Left ventricle myocardium superior (tissue), 1 donor: Measurements from ENCODE around the gene RBM23. TPM values are rescaled to one million over a fixed set of nuclear protein-coding genes. Genes with fewer than 3 reads are reported as not detected.
"Not testable (repeated sequence)": the region's sequence is repeated elsewhere in the genome, so short reads cannot be mapped to it uniquely, and the experiment has no call there.

Experiments
- ATAC-seq: fragments of 200-7000 bp; cut with Tn5 transposase; one replicate; pipeline ENCODE4 v1.9.1; 2020; ENCODE audit warnings: mild to moderate bottlenecking, moderate library complexity
- DNase-seq: peaks from one replicate; pipeline ENCODE4 v3.0.0-alpha.2; 2020
- intact Hi-C: fragments of 100-400 bp; cut with micrococcal nuclease; formaldehyde crosslinking; loops from one replicate; pipeline ENCODE4 v1.11.0; 2022
- long read RNA-seq: library from polyadenylated mRNA; unstranded; transcript quantifications from one replicate; pipeline ENCODE4 v2.0.0, GENCODE V29; 2021
- total RNA-seq: library from RNA; stranded (reverse); fragmentation: NEBNext Ultra II Directional; extraction: Animal tissue kit (Norgen Biotek cat#: 25700); gene quantifications from one replicate; pipeline ENCODE4 v1.2.1, GENCODE V29; 2021
- donor health status: DM: no; HTN: yes; CAD: no; lungs with severe emphysema.

RBM23 gene
- 52.5 TPM for total RNA-seq
- long read RNA-seq, full-length matches to known transcripts, result 27 of 33 reads
- long read RNA-seq, partial matches to known transcripts, result 1 of 33 reads
- long read RNA-seq, other reads (novel, unspliced or antisense), result 5 of 33 reads

GRCh38 chr14:22918804-22919600 lies at the start of gene RBM23:
Gene RBM23, minus strand, starts transcription at chr14:22919149.
- peak; percentile 100 for DNase-seq
- intact Hi-C loops, result no loop called here
- ATAC-seq, result peak; percentile 92

- intact Hi-C loops, result no loop called here
- no peak for DNase-seq
- no peak for ATAC-seq
Measured at GRCh38 chr14:22966783-22967269, 47.9 kb upstream of the RBM23 start.

GRCh38 chr14:22965916-22966782 lies 47.2 kb upstream of the RBM23 start:
- DNase-seq, intact Hi-C loops, ATAC-seq: not testable (repeated sequence)

DNA sequence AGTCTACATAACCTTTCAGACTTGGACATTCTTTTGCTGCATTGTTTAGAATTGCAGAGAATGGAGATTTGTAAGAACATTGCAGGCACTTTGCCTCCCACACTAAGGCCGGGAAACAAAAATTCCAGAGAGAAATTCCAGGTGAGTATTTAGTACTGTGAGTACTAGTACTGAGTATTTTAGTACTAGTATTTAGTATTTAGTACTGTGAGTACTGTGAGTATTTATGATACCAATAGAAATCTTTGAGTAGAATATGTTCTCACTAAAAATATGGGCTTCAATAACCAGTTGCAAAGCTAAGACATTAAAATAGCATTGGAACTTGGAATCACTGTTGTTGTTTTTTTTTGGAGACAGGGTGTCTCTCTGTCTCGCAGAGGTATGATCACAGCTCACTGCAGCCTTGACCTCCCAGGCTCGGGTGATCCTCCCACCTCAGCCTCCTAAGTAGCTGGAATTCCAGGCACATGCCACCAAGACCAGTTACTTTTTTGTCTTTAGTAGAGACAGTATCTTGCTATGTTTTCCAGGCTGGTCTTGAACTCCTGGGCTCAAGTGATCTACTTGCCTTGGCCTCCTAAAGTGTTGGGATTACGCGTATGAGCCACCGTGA lies 43.2 kb upstream of the RBM23 start:
- intact Hi-C loops, result no loop called here
- no peak for DNase-seq
- no peak for ATAC-seq

- DNase-seq (no peak), ATAC-seq (no peak)
- intact Hi-C loops, result no loop called here
Measured at GRCh38 chr14:22955702-22956569, 37.0 kb upstream of the RBM23 start.

GRCh38 chr14:22952418-22952817 lies 33.5 kb upstream of the RBM23 start:
- DNase-seq (no peak), ATAC-seq (no peak)
- intact Hi-C loops, result no loop called here

- DNase-seq, ATAC-seq, intact Hi-C loops: not testable (repeated sequence)
Measured at GRCh38 chr14:22951795-22952194, 32.8 kb upstream of the RBM23 start.

GRCh38 chr14:22945642-22946041 lies 26.7 kb upstream of the RBM23 start:
- DNase-seq, result no peak
- intact Hi-C loops, result no loop called here
- no peak for ATAC-seq

DNA sequence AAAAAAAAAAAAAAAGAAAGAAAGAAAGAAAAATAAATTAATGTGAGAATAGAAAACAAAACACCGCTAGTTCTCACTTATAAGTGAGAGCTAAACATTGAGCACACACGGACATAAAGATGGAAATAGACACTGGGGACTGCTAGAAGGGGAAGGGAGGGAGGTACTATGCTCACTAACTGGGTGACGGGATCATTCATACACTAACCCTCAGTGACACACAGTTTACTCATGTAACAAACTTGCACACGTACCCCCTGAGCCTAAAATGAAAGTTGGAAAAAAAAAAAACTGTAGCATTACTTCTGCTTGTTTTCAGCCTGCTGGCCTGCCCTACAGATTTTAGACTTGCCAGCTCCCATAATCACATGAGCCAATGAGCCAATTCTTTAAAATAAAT lies 20.7 kb upstream of the RBM23 start:
- no peak for ATAC-seq
- DNase-seq, result no peak
- intact Hi-C loops, result no loop called here

DNA sequence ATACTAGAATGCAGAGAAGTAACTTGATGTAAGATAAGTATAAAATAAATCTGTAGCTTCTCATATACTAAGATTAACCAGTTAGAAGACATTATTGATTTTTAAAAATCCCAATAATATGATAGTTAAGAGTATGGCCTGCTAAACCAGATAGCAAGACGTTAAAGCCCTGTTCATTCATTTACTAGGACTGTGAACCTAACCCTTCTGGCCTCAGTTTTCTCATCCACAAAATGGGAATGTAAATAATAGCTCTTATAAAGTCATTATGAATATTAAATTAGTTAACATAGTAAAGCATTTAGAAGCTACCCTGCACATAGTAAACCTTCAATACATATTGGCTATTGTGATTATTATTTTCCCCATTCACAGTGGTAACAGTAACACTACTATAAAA lies 16.2 kb upstream of the RBM23 start:
- intact Hi-C loops, result no loop called here
- ATAC-seq (no peak), DNase-seq (no peak)

GRCh38 chr14:22932146-22932545 lies 13.2 kb upstream of the RBM23 start:
- intact Hi-C loops, result no loop called here
- no peak for DNase-seq
- no peak for ATAC-seq

GRCh38 chr14:22929961-22930364 lies 11.0 kb upstream of the RBM23 start:
- DNase-seq (no peak), ATAC-seq (peak; percentile 1)
- intact Hi-C loops, result no loop called here

DNA sequence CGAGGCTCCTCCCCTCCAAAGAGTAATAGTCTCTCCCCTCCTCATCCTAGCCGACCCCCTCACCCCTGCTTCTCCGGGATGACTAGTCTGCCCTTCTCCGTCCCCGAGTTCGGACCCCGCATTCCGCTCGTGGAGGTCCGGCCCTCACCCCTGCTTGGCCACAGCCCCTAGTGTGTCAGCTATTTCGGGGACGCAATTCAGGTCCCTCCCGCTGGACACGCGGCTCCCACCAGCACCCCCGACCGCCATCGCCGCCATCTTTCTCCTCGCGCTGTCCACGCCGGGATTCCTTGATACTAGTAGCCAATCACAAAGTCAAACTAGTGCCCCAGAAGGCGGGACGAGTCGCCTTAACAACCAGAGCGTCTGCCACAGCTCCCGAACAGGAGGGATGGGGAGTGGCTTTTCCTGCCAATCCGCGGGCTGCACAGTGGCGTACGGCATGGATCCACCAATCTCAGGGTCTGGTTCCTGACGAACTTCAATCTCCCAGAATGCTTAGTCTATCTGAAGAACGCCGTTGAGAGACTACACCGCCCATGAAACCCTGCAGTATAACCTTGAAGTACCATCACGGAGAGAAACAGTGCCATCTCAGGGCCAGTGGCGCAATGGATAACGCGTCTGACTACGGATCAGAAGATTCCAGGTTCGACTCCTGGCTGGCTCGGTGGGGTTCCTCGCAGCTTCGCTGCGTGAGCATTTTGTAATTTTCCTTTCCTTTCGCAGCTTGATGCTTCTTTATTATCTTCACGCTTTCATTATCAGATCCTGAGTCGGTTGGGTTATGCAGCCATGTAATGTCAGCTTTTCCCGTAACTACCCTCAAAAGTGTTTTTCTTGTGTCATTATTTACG lies 10.4 kb upstream of the RBM23 start, which contains the start of gene PRMT5:
TSS of gene PRMT5 (minus strand) at position 273 of the 857 bp plus-strand sequence. CDS start at position 258, 15 bp downstream.
- DNase-seq (peak; percentile 98), ATAC-seq (peak; percentile 96)
- intact Hi-C loops, result no loop called here

DNA sequence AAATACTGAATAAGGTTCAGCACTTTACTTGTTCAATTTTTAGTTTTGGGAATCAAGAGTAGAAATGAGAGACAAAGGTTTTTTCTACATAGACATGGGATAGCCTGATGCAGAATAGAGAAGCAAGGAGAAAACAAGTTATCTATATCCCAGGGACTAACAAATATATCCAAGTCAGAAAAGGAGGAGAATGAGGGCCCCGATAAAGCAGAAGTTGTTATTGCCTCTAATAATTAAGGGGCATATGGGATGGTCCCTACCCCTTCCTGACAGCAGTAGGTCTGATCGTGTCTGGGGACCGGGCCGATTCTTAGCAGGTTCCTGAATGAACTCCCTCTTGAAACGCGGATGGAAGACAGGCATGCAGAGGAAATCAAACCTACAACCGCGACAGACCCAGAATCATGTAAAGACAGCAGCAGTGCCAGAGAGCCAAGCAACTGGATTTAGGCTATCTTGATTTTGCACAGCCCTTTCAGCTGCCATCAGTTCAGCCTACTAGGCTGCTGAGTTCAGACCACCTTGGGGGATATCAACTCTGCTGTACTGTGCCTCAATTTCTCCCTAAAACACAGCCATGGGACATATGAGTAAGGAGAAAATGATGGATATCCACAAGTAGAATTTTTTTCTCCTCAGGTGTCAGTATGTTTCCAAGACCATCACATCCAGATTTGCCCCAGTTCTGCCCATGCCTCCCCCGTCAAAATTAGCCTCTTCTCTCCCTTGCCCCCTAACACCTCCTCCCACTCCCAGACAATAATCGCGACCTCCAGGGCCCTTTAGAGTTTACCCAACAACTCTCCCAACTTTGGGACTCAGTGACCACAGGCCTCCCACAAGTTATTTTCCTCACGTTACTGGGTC lies 9.5 kb upstream of the RBM23 start:
- intact Hi-C loops, result no loop called here
- DNase-seq, result no peak
- ATAC-seq, result no peak

GRCh38 chr14:22926316-22926715 lies 7.4 kb upstream of the RBM23 start:
- DNase-seq (no peak), ATAC-seq (no peak)
- intact Hi-C loops, result no loop called here

DNA sequence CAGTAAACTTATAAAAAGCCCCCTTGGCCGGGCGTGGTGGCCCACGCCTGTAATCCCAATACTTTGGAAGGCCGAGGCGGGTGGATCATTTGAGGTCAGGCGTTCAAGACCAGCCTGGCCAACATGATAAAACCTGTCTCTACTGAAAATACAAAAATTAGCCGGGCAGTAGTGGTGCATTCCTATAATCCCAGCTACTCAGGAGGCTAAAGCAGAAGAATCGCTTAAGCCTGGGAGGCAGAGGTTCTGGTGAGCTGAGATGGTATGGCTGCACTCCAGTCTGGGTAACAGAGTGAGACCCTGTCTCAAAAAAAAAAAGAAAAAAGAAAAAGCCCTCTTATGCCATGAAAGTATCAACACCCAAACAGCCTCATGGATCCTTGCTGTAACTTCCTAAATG lies 6.6 kb upstream of the RBM23 start:
- DNase-seq (no peak), ATAC-seq (no peak)
- intact Hi-C loops, result no loop called here

GRCh38 chr14:22923746-22924145 lies 4.8 kb upstream of the RBM23 start:
- DNase-seq (no peak), ATAC-seq (no peak)
- intact Hi-C loops, result no loop called here
